HG02798 (cell line): ENCODE measurements around the gene SARS2.
"Not testable (repeated sequence)": the region's sequence is repeated elsewhere in the genome, so short reads cannot be mapped to it uniquely, and the experiment has no call there.

Source experiments
- ATAC-seq: cut with Tn5 transposase; IDR thresholded peaks from one replicate; pipeline ENCODE4 v1.9.1; 2021; ENCODE audit warnings: mild to moderate bottlenecking; ENCODE audit not compliant: unreplicated experiment, poor library complexity

SARS2 gene

DNA sequence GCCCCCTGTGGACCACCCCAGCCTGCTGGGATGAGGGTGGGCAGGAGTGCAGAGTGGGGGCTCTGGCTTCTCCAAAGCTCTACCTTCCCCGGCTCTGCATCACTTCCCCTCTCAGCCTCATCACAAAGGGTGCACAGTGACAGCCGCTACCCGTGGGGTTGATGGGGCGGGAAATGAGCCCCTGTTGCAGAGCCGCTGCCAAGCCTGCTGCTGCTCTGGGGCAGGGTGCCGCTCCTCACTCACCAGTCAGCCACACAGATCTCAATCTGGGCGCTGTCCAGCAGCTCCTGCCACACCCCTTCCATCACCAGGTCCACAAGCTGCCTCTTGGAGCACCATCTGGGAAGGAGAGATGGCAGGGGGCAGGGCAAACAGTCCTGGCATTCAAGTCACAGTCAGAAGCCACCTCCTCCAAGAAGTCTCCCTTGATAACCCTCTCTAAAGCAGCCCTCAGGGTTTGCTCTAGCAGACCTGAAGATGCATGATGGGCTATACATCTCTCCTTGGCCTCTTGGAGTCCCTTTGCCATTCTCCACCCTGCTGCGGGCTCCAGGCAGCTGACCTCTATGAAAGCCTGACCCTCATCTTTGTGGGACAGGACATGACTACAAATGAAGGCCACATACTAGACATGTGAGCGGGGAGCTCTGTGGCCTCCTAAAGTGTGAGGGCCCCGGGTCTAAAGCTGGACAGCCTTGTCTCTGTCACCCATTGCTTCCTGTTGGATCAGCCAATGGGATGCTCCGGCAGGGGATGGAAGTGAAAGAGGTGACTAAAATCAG lies 15.9 kb upstream of the SARS2 start:
- no peak for ATAC-seq

- no peak for ATAC-seq
These were observed 15.1 kb upstream of the SARS2 start for GRCh38 chr19:38945562-38946228.

- no peak for ATAC-seq
These were observed 14.5 kb upstream of the SARS2 start for GRCh38 chr19:38944981-38945506.

DNA sequence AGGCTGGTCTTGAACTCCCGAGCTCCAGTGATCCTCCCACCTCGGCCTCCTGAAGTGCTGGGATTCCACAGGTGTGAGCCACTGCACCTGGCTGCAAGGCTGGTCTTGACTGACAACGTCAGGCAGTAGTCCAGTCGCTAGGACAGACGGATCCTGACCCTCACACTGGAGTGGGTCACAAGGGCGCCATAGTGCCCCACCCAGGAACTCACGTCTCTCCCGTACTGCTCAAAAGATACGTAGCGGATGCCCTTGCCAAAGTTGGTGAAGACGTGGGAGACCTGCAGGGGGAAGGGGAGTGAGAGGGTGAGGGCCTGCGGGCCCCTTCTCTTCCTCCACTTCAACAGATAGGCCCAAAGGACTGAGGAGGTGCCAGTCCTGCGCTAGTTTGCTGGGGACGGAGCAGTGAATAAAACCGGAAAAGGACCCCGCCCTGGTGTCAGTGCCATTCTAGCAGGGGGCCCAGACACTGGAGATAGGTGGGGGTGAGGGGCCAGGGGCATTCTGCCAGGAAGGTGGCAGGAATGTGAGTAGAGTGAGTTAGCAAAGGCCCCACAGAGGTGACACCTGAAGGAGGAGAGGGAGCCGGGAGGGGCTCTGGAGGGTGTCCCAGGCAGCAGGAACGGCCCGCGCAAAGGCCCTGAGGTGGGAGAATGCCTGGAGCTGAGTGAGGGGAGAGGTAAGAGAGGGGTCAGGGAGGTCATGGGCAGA lies 12.1 kb upstream of the SARS2 start:
- no peak for ATAC-seq

DNA sequence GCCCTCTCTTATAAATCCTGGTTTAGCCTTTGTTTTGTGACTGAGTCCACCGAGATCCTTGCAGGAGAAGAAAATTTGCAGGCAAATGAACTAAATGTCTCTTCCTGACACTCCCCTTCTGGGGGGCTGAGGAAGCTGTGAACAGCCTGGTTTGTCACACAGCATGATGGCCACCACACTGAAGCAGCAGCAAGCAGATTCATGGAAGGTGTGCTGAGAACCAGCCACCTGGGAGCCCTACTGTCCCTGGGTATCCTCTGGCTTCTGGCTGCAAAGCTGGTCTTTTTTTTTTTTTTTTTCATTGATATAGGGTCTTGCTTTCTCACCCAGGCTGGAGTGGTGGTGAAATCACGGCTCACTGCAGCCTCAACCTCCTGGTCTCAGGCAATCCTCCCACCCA lies 11.4 kb upstream of the SARS2 start:
- ATAC-seq = no peak

DNA sequence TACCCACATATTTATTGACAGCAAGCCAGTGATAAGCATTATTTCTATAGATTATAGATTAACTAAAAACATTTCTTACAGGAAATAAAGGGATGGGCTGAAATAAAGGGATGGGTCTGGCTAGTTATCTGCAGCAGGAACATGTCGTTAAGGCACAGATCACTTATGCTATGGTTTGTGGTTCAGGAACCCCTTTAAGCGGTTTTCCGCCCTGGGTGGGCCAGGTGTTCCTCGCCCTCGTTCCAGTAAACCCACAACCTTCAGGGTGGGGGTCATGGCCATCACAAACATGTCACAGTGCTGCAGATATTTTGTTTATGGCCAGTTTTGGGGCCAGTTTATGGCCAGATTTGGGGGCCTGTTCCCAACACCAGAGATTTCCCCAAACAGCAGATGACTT lies 10.9 kb upstream of the SARS2 start:
- ATAC-seq = not testable (repeated sequence)

DNA sequence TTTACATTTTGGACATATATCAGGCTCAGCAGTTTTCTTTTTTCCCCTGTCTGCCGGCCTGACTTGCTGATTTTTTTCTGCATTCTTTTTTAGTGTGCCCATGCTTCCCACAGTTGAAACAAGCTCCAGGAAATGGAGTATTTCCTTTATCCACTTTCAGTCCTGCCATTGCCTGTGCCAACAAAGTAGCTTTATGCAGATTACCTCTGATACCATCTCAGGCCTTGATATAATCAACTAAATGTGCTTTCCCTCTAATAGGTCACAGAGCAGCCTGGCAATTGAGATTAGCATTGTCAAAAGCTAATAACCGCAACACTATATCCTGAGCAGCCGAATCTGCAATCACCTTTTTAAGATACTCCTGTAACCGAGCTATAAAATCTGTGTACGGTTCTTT lies 9.4 kb upstream of the SARS2 start:
- ATAC-seq = no peak

DNA sequence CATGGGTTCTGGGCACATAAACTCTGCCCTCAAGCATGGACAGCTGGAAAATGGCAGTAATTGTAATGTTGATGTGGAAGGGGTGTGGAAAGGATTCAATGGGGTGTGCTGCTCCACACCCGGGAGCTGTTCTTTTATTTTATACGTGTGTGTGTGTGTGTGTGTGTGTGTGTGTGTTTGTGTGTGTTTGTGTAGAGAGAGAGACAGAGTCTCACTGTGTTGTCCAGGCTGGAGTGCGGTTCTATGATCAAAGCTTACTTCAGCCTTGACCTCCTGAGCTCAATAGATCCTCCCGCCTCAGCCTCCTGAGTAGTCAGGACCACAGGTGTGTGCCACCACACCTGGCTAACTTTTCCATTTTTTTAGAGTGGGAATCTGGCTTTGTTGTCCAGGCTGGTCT lies 3.0 kb upstream of the SARS2 start:
- no peak for ATAC-seq

- ATAC-seq = no peak
These were observed 2.0 kb upstream of the SARS2 start for GRCh38 chr19:38932425-38933179.

DNA sequence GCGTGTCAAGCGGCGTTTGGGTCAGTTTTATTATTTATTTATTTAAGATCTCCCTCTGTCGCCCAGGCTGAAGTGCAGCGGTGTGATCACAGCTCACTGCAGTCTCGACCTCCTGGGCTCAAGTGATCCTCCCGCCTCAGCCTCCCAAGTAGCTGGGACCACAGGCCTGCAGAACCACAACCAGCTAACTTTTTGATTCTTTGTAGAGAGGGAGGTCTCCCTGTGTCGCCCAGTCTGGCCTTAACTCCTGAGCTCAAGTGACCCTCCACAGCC lies 894 bp upstream of the SARS2 start:
- ATAC-seq = no peak

- peak; percentile 93 for ATAC-seq
These were observed 385 bp upstream of the SARS2 start, which contains the start of gene MRPS12 for GRCh38 chr19:38930776-38931520. MRPS12 (plus strand) TSS chr19:38930944; CDS start chr19:38931295, 351 bp downstream.

DNA sequence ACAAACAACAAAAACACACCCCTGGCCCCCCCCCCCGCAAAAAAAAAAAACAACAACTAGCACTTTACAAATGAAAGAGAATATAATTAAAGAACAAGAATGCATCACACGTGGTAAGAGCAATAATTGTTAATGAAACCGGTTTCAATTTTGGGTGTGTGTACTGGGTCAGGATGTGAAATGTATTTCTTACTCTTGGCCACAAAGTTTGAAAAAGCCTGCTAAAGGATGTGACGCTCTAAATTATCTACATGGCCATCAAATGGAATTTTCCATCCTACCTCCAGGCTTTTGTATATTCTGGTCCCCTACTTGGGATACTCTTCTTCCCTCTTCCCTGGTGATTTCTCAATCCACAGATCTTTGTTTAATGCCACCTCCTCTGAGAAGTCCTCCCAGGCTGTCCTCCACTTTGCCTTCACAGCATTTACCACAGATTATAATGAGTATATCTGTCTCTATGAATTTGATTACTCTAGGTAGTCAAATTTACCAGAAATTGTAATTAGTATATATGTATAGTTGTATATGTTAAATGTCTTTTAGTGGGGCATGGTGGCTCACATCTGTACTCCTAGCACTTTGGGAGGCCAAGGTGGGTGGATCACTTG lies 2.1 kb downstream of the SARS2 start:
- no peak for ATAC-seq

DNA sequence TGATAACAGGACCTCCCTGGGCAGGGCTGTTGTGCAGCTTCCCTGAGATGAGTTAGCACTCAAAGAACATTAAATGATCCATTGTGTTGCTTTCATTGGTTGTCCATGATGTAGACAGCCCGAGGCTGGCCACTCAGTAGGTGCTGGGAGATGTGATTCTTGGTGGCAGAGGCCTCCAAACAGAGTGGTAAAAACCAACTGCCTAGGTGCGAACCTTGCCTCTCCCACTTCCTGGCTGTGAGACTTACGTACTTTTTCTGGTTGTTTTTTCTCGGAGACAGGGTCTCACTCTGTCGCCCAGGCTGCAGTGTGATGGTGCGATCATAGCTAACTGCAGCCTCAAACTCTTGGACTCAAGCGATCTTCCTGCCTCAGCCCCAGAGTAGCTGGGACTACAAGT lies 6.2 kb downstream of the SARS2 start:
- ATAC-seq = no peak

GRCh38 chr19:38922482-38922881 lies 8.1 kb downstream of the SARS2 start:
- no peak for ATAC-seq

DNA sequence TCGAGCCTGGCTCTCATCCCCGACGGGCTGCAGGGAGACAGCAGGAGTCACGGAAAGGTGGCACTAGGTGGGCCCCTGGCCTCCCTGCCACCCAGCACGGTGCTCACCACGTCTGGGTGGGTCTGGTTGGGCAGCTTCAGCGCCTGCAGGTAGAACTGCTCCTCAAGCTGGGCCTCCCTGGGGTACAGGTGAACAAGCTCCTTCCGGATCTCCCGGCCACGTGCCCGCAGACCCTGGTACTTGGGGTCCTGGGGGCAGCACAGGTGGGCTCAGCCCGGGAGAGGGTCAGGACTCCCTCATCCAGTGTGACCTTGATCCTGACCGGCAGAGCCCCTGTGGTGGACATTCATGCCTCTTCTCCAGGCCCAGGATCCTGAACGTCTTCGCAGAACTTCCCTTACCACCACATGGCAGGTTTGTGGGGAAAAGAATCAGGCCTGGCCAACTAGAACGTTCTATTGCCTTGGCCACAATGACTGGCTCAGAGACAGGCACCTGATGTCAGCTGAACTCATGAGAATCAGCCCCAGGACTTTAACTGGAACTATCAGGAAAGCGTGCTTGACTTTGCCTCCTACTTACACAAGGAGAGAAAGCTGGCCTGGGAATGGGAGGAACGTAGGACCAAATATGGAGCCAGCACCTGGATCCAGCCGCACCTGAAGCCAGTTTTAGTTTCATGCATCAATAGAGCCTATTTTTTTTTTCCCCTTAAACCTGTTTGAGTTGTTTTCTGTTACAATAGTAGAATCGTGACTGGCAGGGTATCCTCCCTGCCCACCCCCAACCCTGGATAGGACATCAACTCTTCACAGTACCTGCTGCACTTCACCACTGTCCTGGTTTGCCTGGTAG lies 8.9 kb downstream of the SARS2 start:
- ATAC-seq = no peak

DNA sequence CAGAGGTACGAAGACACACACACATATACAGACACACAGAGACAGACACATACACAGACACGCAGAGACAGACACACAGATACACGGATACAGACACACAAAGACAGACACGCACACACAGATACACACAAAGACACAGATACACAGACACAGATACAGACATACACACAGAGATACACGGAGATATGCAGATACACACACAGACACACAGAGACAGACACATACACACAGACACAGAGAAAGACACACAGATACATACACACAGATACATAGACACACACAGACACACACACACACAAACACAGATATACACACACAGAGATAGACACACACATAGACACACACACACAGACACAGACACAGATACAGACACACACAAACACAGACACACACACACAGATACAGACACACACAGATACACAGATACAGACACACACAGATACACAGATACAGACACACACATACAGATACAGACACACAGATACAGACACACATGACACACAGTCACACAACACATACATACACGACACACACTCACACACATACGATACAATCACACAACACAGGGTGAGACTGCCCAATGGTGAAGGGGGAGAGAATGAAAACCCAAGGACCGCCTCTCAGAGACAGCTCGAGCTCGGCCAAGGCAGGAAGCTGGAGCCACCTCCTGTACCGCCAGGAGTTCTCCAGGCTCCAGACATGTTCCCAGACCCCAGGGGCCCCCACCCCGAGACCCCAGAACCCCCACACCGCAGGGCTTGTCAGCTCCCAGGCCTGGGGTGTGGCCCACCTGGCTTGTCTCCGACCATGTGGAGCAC lies 9.8 kb downstream of the SARS2 start:
- no peak for ATAC-seq

- ATAC-seq = no peak
These were observed 10.5 kb downstream of the SARS2 start for GRCh38 chr19:38919837-38920601.
